ENCODE measurements around the gene CX3CL1.
"Not testable (repeated sequence)": the region's sequence is repeated elsewhere in the genome, so short reads cannot be mapped to it uniquely, and the experiment has no call there.

Gene CX3CL1

GRCh38 chr16:57358086-57358420, 14.2 kb upstream of the CX3CL1 start:
- no peak for DNase-seq

GRCh38 chr16:57358527-57359095, 13.7 kb upstream of the CX3CL1 start, which contains the start of gene CCL22:
TSS of gene CCL22 (plus strand) at chr16:57358783. CDS start at chr16:57358817, 34 bp downstream.
- DNase-seq = no peak

- no peak for DNase-seq
These were observed 11.9 kb upstream of the CX3CL1 start for GRCh38 chr16:57360321-57360935.

GRCh38 chr16:57361404-57361803, 10.9 kb upstream of the CX3CL1 start:
- no peak for DNase-seq

GRCh38 chr16:57364143-57364542, 8.1 kb upstream of the CX3CL1 start:
- DNase-seq = peak; percentile 15

DNA sequence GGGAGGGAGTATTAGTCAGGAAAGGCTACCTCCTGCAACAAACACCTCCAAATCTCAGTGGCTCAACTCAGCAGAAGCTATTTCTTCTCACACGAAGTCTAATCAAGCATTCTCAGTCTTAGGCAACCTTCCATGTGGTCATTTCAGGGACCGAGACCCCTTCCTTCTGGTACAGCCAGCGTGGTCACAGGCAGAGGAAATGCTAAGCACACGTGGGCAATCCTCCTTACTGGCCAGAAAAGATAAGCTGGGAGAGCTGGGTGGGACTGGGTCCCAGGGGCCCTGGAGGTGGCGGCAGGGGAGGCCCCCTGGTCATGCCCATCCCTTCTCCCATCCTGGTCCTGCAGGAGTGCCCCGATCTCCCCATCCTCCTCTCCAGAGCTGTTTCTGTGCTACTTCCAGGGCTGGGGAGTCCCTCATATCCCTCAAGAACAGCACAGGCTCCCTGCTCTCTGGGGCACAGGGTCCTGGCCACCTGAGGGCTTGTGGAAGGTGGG, 5.7 kb upstream of the CX3CL1 start:
- DNase-seq = no peak

DNA sequence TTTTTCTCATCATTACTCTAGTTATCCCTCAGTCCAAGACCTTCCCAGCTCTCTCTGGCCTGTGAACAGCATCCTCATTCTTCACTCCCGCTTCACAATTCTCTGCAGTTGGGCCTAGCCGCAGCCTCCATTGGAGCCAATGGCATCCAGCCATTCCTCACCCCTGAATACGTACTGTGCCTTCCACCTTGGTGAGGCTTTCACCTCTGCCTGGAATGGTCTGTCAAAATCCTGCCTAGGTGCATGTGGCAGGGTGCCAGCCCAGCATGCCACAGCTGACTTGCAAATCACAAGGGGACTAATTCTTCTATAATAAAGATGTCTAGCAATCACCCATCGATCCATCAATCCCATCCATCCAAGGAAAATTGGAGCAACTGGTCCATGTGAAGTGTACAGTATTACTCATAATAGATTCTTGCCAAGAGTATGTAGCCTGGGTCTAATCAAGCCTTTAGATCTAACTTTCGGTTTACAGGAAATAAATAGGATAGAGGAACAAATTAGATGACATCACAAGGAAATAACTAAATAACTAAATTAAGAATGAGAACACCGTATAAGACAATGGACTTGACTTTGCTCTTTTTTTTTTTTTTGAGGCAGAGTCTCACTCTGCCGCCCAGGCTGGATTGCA, 5.1 kb upstream of the CX3CL1 start:
- no peak for DNase-seq

- no peak for DNase-seq
These were observed 557 bp upstream of the CX3CL1 start for GRCh38 chr16:57371494-57372371.

DNA sequence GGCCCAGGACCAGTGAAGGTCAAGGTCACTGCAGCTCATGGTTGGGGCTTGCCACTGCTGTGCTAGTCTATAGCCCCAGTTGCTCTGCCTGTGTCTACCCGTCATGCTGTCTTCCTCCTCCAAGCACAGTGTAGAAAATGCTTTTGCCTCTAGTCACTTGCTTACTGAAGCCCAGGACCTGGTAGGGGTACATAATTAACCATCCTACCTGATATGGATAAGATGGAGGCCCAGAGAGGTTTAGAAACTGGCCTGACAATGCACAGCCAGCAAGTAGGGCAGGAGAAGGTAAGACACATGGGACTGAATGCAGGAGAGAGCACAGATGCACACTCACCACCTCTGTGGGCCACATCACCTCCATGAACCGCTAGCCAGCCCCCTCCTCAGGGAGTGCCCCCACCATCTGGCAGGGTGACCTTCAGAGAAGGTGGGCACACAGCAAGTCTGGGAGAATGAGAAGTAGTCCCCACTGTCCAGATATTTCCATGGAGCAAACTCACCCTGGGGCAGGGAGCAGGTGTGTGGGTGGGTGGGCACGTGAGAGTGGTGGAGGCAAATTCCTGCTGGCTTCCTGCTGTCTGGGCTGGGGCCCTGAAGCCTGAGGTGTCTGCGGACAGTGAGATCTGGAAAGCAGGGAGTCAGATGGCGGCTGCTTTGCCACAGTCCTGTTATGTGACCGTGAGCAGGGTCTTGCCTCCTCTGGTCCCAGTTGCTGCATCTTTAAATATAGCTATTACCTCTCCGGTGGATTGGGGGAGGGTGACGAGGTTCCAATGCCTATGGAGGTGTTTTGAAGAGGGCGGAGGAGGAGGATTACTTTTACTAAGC, 1.0 kb downstream of the CX3CL1 start:
- DNase-seq = no peak

GRCh38 chr16:57374067-57374534, 1.8 kb downstream of the CX3CL1 start:
- DNase-seq = no peak

DNA sequence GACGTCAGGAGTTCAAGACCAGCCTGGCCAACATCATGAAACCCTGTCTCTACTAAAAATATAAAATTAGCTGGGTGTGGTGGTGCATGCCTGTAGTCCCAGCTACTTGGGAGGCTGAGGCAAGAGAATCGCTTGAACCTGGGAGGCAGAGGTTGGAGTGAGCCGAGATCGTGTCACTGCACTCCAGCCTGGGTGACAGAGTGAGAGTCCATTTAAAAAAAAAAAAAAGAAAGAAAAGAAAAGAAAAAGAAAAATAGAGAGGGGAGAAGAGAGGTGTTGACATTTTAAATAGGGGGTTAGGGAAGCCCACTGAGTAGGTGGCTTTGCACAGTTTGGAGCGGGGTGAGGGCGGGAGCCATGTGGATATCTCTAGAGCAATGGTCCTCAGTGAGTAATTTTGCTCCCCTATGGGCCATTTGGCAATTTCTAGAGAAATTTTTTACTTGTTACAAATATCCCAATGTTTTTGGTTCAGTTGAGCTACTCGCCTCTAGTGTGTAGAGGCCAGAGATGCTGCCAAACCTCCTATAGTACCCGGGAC, 2.7 kb downstream of the CX3CL1 start:
- not testable (repeated sequence) for DNase-seq

GRCh38 chr16:57376313-57376818, 4.1 kb downstream of the CX3CL1 start:
- DNase-seq = no peak

GRCh38 chr16:57377080-57377841, 5.0 kb downstream of the CX3CL1 start:
- peak; percentile 42 for DNase-seq

- DNase-seq = no peak
These were observed 7.3 kb downstream of the CX3CL1 start for GRCh38 chr16:57379579-57379978.

DNA sequence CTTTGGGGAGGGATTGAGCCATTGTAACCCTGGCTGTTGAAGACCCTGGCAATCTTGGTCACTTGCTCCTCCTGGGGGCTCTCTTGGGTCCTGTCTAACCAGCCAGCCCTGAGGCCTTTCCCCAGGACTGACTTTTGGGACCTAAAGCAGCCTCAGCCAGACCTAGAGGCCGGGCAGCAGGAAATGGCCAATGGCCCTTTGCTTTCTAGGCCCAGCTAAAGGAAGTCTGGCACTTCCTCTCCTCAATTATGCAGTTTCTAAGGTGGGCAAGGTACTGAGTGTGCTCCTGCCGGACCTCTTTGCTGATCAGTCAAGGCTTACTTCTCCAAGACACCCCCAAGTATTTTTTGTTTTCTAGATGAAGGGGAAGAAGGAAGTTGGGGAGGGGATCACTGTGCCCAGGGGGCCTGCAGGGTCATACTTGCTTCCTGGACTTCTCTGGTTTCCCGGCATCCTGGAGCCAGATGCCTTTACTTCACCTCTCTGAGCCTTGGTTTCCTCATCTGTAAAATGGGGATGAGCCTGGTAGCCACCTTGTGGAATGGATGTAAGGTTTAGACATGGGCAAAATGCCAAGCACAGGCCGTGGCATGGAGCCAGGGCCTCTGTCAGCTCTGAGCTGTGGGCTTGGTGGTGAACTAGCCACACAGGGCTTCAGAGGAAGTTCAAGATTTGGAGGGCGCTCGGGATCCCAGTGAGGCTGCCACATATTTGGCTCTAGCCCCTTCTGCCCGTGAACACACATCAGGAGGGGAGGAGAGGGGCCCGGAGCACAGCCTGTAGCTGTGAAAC, 8.6 kb downstream of the CX3CL1 start:
- DNase-seq = no peak

DNA sequence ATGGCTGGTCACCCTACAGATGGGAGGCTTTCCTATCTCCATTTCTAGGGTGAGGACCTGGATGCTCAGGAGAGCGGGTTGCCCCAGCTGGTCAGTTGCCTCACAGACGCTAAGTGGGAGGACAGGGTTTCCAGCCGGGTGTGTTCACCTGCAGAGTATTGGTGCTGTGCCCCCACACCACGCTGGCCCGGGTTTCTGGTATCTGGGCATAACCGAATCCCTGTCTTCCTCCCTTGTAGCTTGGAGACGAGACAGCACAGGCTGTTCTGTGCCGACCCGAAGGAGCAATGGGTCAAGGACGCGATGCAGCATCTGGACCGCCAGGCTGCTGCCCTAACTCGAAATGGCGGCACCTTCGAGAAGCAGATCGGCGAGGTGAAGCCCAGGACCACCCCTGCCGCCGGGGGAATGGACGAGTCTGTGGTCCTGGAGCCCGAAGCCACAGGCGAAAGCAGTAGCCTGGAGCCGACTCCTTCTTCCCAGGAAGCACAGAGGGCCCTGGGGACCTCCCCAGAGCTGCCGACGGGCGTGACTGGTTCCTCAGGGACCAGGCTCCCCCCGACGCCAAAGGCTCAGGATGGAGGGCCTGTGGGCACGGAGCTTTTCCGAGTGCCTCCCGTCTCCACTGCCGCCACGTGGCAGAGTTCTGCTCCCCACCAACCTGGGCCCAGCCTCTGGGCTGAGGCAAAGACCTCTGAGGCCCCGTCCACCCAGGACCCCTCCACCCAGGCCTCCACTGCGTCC, 9.7 kb downstream of the CX3CL1 start:
- no peak for DNase-seq

- DNase-seq = no peak
These were observed 10.4 kb downstream of the CX3CL1 start for GRCh38 chr16:57382535-57383275.
